K562 (cell line): Measurements from ENCODE around the gene MOB1A. TPM values are rescaled to one million over a fixed set of nuclear protein-coding genes. Genes with fewer than 3 reads are reported as not detected.

Experiments
- ATAC-seq: fragments of 200-7000 bp; cut with Tn5 transposase; 3 replicates; pipeline ENCODE4 v1.9.1; 2020; ENCODE audit warnings: moderate library complexity
- BruUV-seq: library from RNA; stranded (reverse); fragments of 400-500 nt; replicated peaks from 2 replicates; lab custom pipeline; 2021; lab: Mats Ljungman, UMichigan
- CTCF ChIA-PET: fragments of 300-600 bp; formaldehyde crosslinking; extraction: SDS; loops from one replicate; lab custom pipeline; 2021; ENCODE audit warnings: low intra/inter-chr PET ratio; lab: Yijun Ruan, JAX
- POLR2A ChIA-PET: fragments of 300-600, 350-650 bp; sonication (Branson Sonifier 250); formaldehyde crosslinking; extraction: SDS; loops from one replicate; lab custom pipeline; 2021; ENCODE audit warnings: antibody characterized with exemption, inconsistent platforms; lab: Yijun Ruan, JAX
- DNase-seq, 4 experiments: peaks; one replicate each; pipeline versions ENCODE4 v3.0.0 to v3.0.0-alpha.2; 2011 to 2018; ENCODE audit warnings: low spot score in 3 of 4, mixed read lengths in 3 of 4; ENCODE audit errors: extremely low read depth in 1 of 4
- FAIRE-seq: peaks from 2 replicates; lab custom pipeline; 2011; peaks lifted over from hg19 to GRCh38; lab: Jason Lieb, UNC
- H2AFZ ChIP-seq: 2 replicates; pipeline ENCODE4 v1.6.0; 2011; ENCODE audit warnings: low read depth, low read length, control low read depth, inconsistent platforms
- H3K27ac ChIP-seq: fragments of 200-600 bp; 3 replicates; pipeline ENCODE4 v1.8.0; 2011; ENCODE audit warnings: low read depth, mild to moderate bottlenecking, control low read depth, inconsistent platforms, low read length, moderate library complexity, mixed read lengths; ENCODE audit errors: extremely low read depth
- H3K27me3 ChIP-seq, 2 experiments: fragments of 300-600 bp in 1 of 2; 2 replicates in 1 of 2; 3 replicates in 1 of 2; pipeline versions ENCODE4 v1.6.0 to v1.8.0; 2011; ENCODE audit warnings: inconsistent platforms in 2 of 2, low read length in 2 of 2, mild to moderate bottlenecking in 1 of 2, mixed read lengths in 1 of 2, moderate library complexity in 1 of 2; ENCODE audit not compliant: control insufficient read depth in 2 of 2, insufficient read depth in 2 of 2
- H3K36me3 ChIP-seq: fragments of 300-600 bp; 3 replicates; pipeline ENCODE4 v1.8.0; 2011; ENCODE audit warnings: mild to moderate bottlenecking, low read length, inconsistent platforms; ENCODE audit not compliant: control insufficient read depth, insufficient read depth
- H3K4me1 ChIP-seq, 2 experiments: fragments of 200-600 bp in 1 of 2; replicated peaks in 1 of 2; 2 replicates in 1 of 2; 3 replicates in 1 of 2; pipeline versions ENCODE4 v1.5.1 to v1.8.0; 2011; ENCODE audit warnings: inconsistent platforms in 2 of 2, low read length in 2 of 2, mild to moderate bottlenecking in 1 of 2, mixed read lengths in 1 of 2, moderate library complexity in 1 of 2; ENCODE audit not compliant: control insufficient read depth in 2 of 2, insufficient read depth in 2 of 2
- H3K4me2 ChIP-seq: 2 replicates; pipeline ENCODE4 v1.6.1; 2011; ENCODE audit warnings: low read length, control low read depth, inconsistent platforms, mixed read lengths; ENCODE audit not compliant: insufficient read depth
- H3K4me3 ChIP-seq: fragments of 200-600 bp; sonication (generic), shearing (Covaris generic); 2 replicates; pipeline ENCODE4 v1.5.1; 2016; ENCODE audit warnings: control low read depth, inconsistent platforms
- H3K79me2 ChIP-seq: fragments of 200-600 bp; 3 replicates; pipeline ENCODE4 v1.8.0; 2011; ENCODE audit warnings: low read length, inconsistent platforms; ENCODE audit not compliant: control insufficient read depth, insufficient read depth
- H3K9ac ChIP-seq, 2 experiments: 2 replicates each; pipeline versions ENCODE4 v1.6.0 to v1.6.1; 2011; ENCODE audit warnings: low read depth in 2 of 2, low read length in 2 of 2, control low read depth in 1 of 2, inconsistent platforms in 1 of 2, mild to moderate bottlenecking in 1 of 2, mixed read lengths in 1 of 2; ENCODE audit not compliant: insufficient read depth in 1 of 2
- H3K9me1 ChIP-seq: one replicate; pipeline ENCODE4 v1.6.0; 2011; ENCODE audit warnings: inconsistent platforms, mild to moderate bottlenecking, low read length, moderate library complexity; ENCODE audit not compliant: control insufficient read depth, insufficient read depth
- H3K9me3 ChIP-seq: replicated peaks from 2 replicates; pipeline ENCODE4 v1.5.1; 2011; ENCODE audit warnings: low read depth, low read length, inconsistent platforms; ENCODE audit not compliant: control insufficient read depth, insufficient read depth
- H4K20me1 ChIP-seq: replicated peaks from 2 replicates; pipeline ENCODE4 v1.6.1; 2011; ENCODE audit warnings: low read length, inconsistent platforms, mixed read lengths; ENCODE audit not compliant: control insufficient read depth, insufficient read depth
- CBFA2T2 ChIP-seq: fragments of 450-650 bp; conservative IDR thresholded peaks from 2 replicates; pipeline ENCODE4 v1.6.1; 2017; ENCODE audit warnings: mild to moderate bottlenecking
- CREB5 ChIP-seq: fragments of 250-450 bp; sonication (Bioruptor Pico); IDR thresholded peaks from 2 replicates; pipeline ENCODE4 v1.5.0; 2020; ENCODE audit warnings: mild to moderate bottlenecking
- FOSL1 ChIP-seq: fragments of 200-800 bp; sonication (Bioruptor generic); conservative IDR thresholded peaks from 2 replicates; pipeline ENCODE4 v1.6.1; 2016; ENCODE audit warnings: missing genetic modification characterization, missing compliant biosample characterization
- GTF2F1 ChIP-seq: IDR thresholded peaks from 2 replicates; pipeline ENCODE4 v1.6.1; 2011; ENCODE audit warnings: low read depth, low read length, improper control_type of control experiment
- HDAC6 ChIP-seq: IDR thresholded peaks from 2 replicates; pipeline ENCODE4 v1.6.1; 2012; ENCODE audit warnings: low read depth, mild to moderate bottlenecking, control low read depth, inconsistent platforms, low read length, moderate library complexity
- HNRNPK ChIP-seq: fragments of 200-400 bp; formaldehyde crosslinking; IDR thresholded peaks from one replicate; pipeline ENCODE4 v1.6.1; 2018; ENCODE audit warnings: mild to moderate bottlenecking, low read depth, low read length; ENCODE audit not compliant: poor library complexity, severe bottlenecking
- NCOR1 ChIP-seq: fragments of 450-650 bp; IDR thresholded peaks from 2 replicates; pipeline ENCODE4 v1.6.1; 2016; ENCODE audit warnings: mild to moderate bottlenecking, moderate library complexity
- POLR2AphosphoS5 ChIP-seq: IDR thresholded peaks from 2 replicates; pipeline ENCODE4 v1.6.1; 2011; ENCODE audit warnings: mild to moderate bottlenecking, low read depth, low read length, moderate library complexity; ENCODE audit not compliant: control insufficient read depth, insufficient read depth
- POLR2B ChIP-seq: fragments of 450-650 bp; IDR thresholded peaks from 2 replicates; pipeline ENCODE4 v1.6.1; 2018; ENCODE audit warnings: low read depth; ENCODE audit not compliant: partially characterized antibody
- RBM34 ChIP-seq: fragments of 200-400 bp; formaldehyde crosslinking; IDR thresholded peaks from 2 replicates; pipeline ENCODE4 v1.6.1; 2018; ENCODE audit warnings: low read length, borderline replicate concordance; ENCODE audit not compliant: insufficient read depth
- SAP30 ChIP-seq: fragments of 200-600 bp; sonication (generic); IDR thresholded peaks from 2 replicates; pipeline ENCODE4 v1.6.1; 2012; ENCODE audit warnings: borderline replicate concordance, low read depth, mild to moderate bottlenecking, moderate library complexity, low read length, control low read depth, inconsistent platforms; ENCODE audit not compliant: insufficient read depth, poor library complexity, severe bottlenecking
- TCF7 ChIP-seq: sonication (generic); IDR thresholded peaks from 2 replicates; pipeline ENCODE4 v1.6.1; 2016; ENCODE audit warnings: antibody characterized with exemption, borderline replicate concordance
- ZKSCAN8 ChIP-seq: fragments of 200-800 bp; sonication (Bioruptor generic); IDR thresholded peaks from 2 replicates; pipeline ENCODE4 v1.6.1; 2016; ENCODE audit warnings: missing genetic modification characterization, missing compliant biosample characterization
- ZNF133 ChIP-seq: fragments of 250-450 bp; sonication (Bioruptor Pico); IDR thresholded peaks from 2 replicates; pipeline ENCODE4 v1.4.0; 2020; ENCODE audit warnings: mild to moderate bottlenecking
- ZNF24 ChIP-seq: fragments of 450-650 bp; IDR thresholded peaks from 2 replicates; pipeline ENCODE4 v1.6.1; 2016
- ZNF644 ChIP-seq: fragments of 200-800 bp; sonication (Bioruptor generic); IDR thresholded peaks from 2 replicates; pipeline ENCODE4 v1.6.1; 2016; ENCODE audit warnings: low read depth, missing genetic modification characterization, missing compliant biosample characterization
- ZNF79 ChIP-seq: fragments of 250-450 bp; sonication (Bioruptor Pico); IDR thresholded peaks from 2 replicates; pipeline ENCODE4 v1.4.0; 2020; ENCODE audit warnings: low read depth, mild to moderate bottlenecking, moderate library complexity
- WGBS: fragments of 100-300 bp; shearing (Covaris generic); methylation state at CpG from one replicate; pipeline ENCODE4 v1.1.6; 2016; ENCODE audit warnings: low coverage, mixed read lengths; ENCODE audit not compliant: insufficient coverage; ENCODE audit errors: missing lambda C conversion rate; 5-methylcytosine and 5-hydroxymethylcytosine counted together
- in situ Hi-C: fragments of 300-500 bp; cut with MboI; formaldehyde crosslinking; loops from 4 replicates; pipeline ENCODE4 v1.15.0; 2018; ENCODE audit warnings: inconsistent platforms, mixed read lengths
- intact Hi-C: fragments of 100-400 bp; cut with micrococcal nuclease; formaldehyde crosslinking; loops from 2 replicates; pipeline ENCODE4 v1.14.2; 2022
- polyA plus RNA-seq, 8 experiments: library from polyadenylated mRNA; depleted of rRNA in 4 of 8; stranded (reverse) in 5 of 8; unstranded in 3 of 8; fragments of >200 nt; fragmentation: Nextera tagmentation in 2 of 8; fragmentation: Illumina TruSeq in 1 of 8; extraction: Ambion mirVana in 2 of 8; extraction: Trizol in 1 of 8; gene quantifications; 2 replicates each; pipeline versions ENCODE4 v1.2.1 to v1.2.3, GENCODE V29; 2011 to 2014; ENCODE audit warnings: inconsistent platforms in 1 of 8, missing spikeins in 1 of 8
- total RNA-seq, 7 experiments: library from RNA; depleted of rRNA in 6 of 7; stranded (reverse); fragments of >200 nt in 6 of 7; fragmentation: Illumina TruSeq in 2 of 7; extraction: Trizol in 2 of 7; gene quantifications; 2 replicates each; pipeline versions ENCODE4 v1.2.1 to v1.2.3, GENCODE V29; 2011 to 2021; ENCODE audit warnings: low replicate concordance in 1 of 7

Gene MOB1A
- total and polyA plus RNA-seq, 9 of the 15 experiments (the other 6 are each of a cell fraction or from before 2014, with no cell fraction given): 24.8 to 100 (median 60.2) TPM

- peak; percentile 98 for TF ChIP-seq POLR2B
Observed at GRCh38 chr2:74198461-74199274, 20.0 kb upstream of the MOB1A start, which contains the start of gene MTHFD2 (continued).

- H2AFZ ChIP-seq: peak overlapping the region; percentile 78
- H3K4me1 ChIP-seq: peaks cover 19 to 32% of the 10 kb centered on the region in 2 experiments
- peak overlapping the region; percentile 72 for H3K4me3 ChIP-seq
- no TSS peak for BruUV-seq
- H3K9me1 ChIP-seq: peaks cover 3% of the 10 kb centered on the region
- CTCF ChIA-PET: no interaction called here
- POLR2A ChIA-PET: interaction anchor here (0.6 to 5.8 kb wide), 18 partner anchors 10 to 190 kb away, joined by 3 to 98 read pairs (median 4); partner anchors contain the start of genes BOLA3 and MOB1A
- intact Hi-C loops: loop anchor here (1.0 to 2.0 kb wide), 3 partner anchors 12 to 49 kb away; no protein-coding TSS in a partner anchor
- H3K9me3 ChIP-seq: no peaks in the 10 kb centered on the region
- no peaks in the 10 kb centered on the region for H3K27me3 ChIP-seq
- ATAC-seq (no peak), FAIRE-seq (peak; percentile 97), DNase-seq (no peak)
- H3K4me2 ChIP-seq: peak overlapping the region; percentile 96
- H3K36me3 ChIP-seq: peaks cover 31% of the 10 kb centered on the region
- H4K20me1 ChIP-seq: peaks cover 16% of the 10 kb centered on the region
- H3K27ac ChIP-seq: peak overlapping the region; percentile 100
- peaks cover 52% of the 10 kb centered on the region for H3K79me2 ChIP-seq
- in situ Hi-C loops: no loop called here
- 24% methylated on average over 18 of the region's 18 CpGs for WGBS
- H3K9ac ChIP-seq: peak overlapping the region in 1 of 2 experiments; percentile 99; a peak in 3 of 4 replicates
- TF ChIP-seq SAP30: no peak
- no peak for TF ChIP-seq CBFA2T2
- no peak for TF ChIP-seq HNRNPK
- TF ChIP-seq CREB5 (CRISPR knock-in tag): no peak
- TF ChIP-seq ZNF133: no peak
- no peak for TF ChIP-seq NCOR1
- TF ChIP-seq TCF7: no peak
- TF ChIP-seq ZNF24: peak; percentile 96
- peak; percentile 77; the same call in 1 of the 2 replicates for TF ChIP-seq ZKSCAN8 (CRISPR knock-in tag)
- no peak for TF ChIP-seq RBM34
- no peak for TF ChIP-seq GTF2F1
- TF ChIP-seq POLR2AphosphoS5: no peak
- no peak for TF ChIP-seq HDAC6
- TF ChIP-seq FOSL1 (tag): no peak
- no peak for TF ChIP-seq ZNF79 (CRISPR knock-in tag)
- TF ChIP-seq ZNF644 (tag): no peak
Observed at GRCh38 chr2:74198023-74198460, 19.4 kb upstream of the MOB1A start.
